ENCODE data around the gene RGS6.

RGS6 gene

GRCh38 chr14:72126561-72126960 lies 194.3 kb downstream of the RGS6 start:
- DNase-seq (ENCODE audit: extremely low read depth, low read depth): no peak
- TF ChIP-seq, protein P1, sequence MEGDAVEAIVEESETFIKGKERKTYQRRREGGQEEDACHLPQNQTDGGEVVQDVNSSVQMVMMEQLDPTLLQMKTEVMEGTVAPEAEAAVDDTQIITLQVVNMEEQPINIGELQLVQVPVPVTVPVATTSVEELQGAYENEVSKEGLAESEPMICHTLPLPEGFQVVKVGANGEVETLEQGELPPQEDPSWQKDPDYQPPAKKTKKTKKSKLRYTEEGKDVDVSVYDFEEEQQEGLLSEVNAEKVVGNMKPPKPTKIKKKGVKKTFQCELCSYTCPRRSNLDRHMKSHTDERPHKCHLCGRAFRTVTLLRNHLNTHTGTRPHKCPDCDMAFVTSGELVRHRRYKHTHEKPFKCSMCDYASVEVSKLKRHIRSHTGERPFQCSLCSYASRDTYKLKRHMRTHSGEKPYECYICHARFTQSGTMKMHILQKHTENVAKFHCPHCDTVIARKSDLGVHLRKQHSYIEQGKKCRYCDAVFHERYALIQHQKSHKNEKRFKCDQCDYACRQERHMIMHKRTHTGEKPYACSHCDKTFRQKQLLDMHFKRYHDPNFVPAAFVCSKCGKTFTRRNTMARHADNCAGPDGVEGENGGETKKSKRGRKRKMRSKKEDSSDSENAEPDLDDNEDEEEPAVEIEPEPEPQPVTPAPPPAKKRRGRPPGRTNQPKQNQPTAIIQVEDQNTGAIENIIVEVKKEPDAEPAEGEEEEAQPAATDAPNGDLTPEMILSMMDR (IDR thresholded peaks at IDR 0.05; ENCODE audit: low read depth, low read length): no peak

DNA sequence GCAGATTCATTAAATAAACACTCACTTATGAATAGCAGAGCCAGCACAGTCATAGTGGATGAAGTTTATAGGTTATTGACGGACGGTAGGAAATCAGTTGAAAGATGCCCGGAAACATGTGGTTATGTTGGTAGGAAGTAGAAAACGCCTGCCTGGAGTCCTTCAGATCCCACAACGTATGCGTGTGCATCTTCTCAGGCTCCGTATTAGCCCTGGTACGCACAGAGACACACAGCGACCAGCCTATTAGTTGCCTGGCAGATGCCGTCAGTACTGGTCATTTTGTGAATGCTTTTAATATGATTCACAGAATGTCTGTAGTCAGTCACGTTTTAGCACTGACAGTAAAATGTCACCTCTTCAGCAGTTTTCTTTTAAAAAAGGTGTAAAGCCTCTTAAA lies 196.4 kb downstream of the RGS6 start:
- TF ChIP-seq, protein P1 (IDR thresholded peaks at IDR 0.05; ENCODE audit: low read depth, low read length): no peak
- no peak for DNase-seq (ENCODE audit: extremely low read depth, low read depth)

GRCh38 chr14:72129291-72129690 lies 197.1 kb downstream of the RGS6 start:
- TF ChIP-seq, protein P1 (IDR thresholded peaks at IDR 0.05; ENCODE audit: low read depth, low read length): no peak
- no peak for DNase-seq (ENCODE audit: extremely low read depth, low read depth)

- TF ChIP-seq, protein P1 (IDR thresholded peaks at IDR 0.05; ENCODE audit: low read depth, low read length): no peak
- no peak for DNase-seq (ENCODE audit: extremely low read depth, low read depth)
Measured at GRCh38 chr14:72141084-72141483, 208.9 kb downstream of the RGS6 start.

DNA sequence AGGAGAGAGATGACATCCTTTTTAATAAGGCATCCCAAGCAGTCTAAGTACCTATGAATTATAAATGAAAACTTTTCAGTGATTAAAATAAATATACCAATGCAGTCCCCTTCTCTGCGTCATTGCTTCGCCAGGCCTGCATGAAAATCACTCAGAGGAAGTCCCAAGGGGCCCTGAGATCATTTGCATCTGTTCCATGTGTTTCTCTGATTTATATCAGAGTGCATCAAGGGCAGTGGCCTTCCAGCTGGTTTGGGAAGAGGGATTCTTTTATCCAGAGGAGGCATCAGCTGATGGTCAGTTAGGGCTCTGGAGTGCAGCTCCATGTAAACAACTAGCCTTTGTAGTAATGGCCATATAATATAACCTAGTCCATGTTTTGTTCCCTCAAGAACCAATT lies 210.1 kb downstream of the RGS6 start:
- TF ChIP-seq, protein P1 (IDR thresholded peaks at IDR 0.05; ENCODE audit: low read depth, low read length): no peak
- no peak for DNase-seq (ENCODE audit: extremely low read depth, low read depth)

GRCh38 chr14:72146241-72146640 lies 214.0 kb downstream of the RGS6 start:
- no peak for DNase-seq (ENCODE audit: extremely low read depth, low read depth)
- TF ChIP-seq, protein P1 (IDR thresholded peaks at IDR 0.05; ENCODE audit: low read depth, low read length): no peak

DNA sequence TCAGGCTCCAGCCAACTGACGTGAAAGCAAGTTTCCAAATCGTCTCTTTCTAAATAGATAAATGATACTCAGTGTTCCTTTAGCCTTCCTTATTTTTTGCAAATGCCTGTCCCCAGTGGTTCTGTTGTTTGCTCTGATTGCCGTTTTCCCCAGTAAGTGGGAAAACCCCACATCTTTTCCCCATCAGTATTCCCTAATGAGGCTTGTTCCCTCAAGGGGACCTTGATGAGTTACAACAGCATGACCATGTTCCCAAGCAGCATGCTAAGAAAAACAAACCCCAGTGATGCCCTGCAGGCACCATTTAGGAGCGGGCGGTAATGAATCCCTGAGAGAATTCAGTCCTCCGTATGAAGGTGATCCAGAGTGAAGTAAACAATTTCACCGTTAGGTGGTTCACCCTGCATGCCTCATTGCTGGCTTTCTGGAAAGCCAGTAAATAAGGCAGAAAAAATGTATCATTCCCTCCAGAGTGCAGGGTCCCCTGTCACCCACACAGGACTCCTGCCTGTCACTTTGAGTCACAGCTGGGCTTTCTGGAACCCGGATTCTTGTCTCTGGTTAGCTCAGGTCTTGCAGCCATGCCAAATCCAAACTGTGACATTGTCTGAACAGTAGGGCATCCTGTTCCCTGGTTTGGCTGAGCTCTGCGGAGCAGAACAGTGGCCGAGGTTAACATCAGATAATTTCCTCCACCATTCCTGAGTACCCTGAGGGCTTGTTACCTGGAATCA lies 222.6 kb downstream of the RGS6 start:
- TF ChIP-seq, protein P1 (IDR thresholded peaks at IDR 0.05; ENCODE audit: low read depth, low read length): no peak
- DNase-seq (ENCODE audit: extremely low read depth, low read depth): no peak
